MV-4-11 (cell line): ENCODE results near the gene FAM98B.
A peak's percentile ranks its signal among the peaks of the same experiment; 100 is the strongest.
"Not testable (repeated sequence)": the region's sequence is repeated elsewhere in the genome, so short reads cannot be mapped to it uniquely, and the experiment has no call there.

Experiments used
- DNase-seq: peaks from one replicate; lab custom pipeline; 2025; lab: John Stamatoyannopoulos, UW

FAM98B gene

DNA sequence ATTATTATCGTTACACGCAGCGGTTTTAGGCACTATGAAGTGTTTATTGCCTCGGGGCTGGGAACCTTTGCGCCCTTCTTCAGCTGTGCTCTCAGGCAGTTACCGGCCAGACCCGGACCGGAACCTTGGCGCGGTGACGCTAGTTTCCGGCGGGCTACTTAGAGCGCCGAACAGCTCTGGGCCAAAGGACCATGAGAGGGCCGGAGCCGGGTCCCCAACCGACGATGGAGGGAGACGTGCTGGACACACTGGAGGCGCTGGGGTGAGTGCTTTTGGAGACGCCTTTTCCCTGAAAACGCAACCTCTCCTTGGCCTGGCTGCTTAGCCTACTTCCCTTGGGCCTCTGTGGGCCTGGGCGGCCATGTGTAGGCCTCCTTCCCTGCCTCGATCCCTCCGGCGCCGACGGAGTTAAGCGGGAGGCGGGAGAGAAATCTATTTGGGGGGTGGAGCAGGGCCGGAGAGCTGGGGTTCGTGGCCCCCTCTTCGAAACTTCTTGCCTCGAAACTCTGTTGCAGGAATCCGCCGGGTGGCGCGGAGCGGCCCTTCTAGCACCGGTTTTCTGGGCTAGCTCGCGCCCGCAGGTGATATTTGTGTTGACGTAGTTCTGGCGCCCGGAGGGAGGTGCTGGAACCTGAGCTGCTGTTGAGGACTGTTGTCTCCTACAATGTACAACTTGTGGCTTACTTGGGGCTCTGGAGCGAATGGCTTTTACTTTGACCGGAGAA lies at the start of gene FAM98B:
Gene FAM98B (plus strand): TSS at position 157 of the 725 bp plus-strand sequence. CDS start 35 bp downstream, at position 192.
- DNase-seq = peak; percentile 74

DNA sequence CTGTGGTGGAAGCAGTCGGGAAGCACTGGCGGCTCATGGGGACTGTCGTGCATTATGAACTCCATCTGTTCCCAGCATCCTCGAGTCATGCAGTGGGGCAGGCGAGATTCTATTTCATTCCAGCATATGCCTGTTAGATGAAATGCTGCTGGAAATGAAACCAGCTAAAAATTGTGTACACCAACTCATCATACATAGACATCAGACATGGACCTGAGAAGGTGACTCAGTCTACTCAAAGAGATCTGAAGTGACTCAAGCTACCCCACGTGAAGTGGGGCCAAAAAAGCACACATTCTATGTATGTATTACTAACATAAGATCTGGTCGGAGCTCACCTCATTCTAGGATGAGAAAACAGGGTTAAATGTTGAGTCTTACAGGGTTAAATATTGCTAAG lies 47.5 kb upstream of the FAM98B start:
- DNase-seq = no peak

DNA sequence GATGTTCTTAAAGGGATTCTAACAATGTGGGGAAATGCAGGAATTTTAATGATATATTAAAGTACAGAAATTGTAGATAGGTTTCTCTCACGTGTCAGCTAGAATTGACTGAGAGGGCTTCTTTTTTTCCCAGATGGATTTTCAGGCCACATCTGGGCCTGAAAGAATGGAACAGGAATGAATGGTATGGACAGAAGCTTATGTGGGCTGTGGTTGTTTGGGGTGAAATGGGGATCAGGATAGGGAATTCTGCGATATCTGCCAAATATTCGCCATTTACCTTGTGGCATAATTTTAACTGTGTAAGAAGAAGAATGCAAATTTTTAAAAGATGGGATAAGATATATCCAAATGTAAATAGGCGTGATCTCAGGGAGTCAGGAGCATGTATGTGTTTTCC lies 45.4 kb upstream of the FAM98B start:
- DNase-seq = no peak

DNA sequence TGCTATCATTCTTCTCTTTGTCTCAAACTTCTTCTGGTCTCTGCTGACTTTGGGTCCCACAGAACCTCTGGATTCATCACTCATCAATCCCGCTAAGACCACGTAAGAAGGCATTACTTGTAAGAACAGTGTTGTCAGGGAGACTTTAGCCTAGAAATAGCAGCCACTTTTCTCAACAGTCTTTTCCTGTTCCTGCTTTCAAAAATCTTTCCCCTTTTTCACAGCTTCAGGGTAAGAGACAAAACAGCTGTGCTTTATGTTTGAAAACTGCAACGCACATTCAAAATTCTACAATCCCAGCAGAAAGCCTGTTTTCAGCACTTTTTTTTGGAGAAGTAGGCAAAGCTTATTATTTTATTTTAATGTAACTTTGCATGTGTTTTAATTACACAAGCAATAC lies 42.0 kb upstream of the FAM98B start:
- no peak for DNase-seq

DNA sequence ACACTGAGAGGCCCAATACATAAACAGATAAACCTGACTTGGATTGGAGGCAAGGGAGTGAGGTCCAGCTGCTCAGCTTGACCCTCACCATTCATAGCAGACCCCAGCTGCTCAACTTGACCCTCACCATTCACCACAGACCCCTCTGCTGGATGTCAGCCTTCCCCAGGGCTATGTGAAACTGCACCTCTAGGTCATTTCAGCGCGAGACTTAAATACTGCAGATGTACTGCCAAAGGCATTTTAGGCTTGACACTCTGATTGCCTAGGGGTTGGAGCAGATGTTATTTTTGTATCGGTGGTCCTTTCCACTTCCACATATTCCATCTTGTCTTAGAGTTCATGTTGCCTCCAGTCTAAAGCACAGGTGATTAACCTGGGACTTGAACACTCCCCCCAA lies 41.5 kb upstream of the FAM98B start:
- no peak for DNase-seq

DNA sequence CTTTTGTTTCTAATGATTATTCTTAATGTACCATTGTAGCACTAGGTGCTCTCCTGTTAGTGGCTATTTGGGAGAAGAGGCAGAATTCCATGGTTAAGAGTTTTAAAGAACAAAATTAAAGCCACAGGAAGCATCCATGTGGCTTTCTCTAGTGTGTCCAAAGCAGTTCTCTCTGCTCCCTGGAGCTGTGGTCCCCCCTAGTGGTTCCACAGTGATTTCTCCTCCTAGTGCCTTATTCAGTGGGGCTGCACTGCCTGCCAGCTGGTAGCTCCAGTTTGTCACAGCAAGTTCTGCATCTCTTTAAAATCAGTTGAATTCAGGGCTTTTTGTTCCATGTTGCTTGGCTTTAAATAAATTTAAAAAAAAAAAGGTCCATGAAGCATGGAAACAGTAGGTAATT lies 39.6 kb upstream of the FAM98B start:
- peak; percentile 34 for DNase-seq

DNA sequence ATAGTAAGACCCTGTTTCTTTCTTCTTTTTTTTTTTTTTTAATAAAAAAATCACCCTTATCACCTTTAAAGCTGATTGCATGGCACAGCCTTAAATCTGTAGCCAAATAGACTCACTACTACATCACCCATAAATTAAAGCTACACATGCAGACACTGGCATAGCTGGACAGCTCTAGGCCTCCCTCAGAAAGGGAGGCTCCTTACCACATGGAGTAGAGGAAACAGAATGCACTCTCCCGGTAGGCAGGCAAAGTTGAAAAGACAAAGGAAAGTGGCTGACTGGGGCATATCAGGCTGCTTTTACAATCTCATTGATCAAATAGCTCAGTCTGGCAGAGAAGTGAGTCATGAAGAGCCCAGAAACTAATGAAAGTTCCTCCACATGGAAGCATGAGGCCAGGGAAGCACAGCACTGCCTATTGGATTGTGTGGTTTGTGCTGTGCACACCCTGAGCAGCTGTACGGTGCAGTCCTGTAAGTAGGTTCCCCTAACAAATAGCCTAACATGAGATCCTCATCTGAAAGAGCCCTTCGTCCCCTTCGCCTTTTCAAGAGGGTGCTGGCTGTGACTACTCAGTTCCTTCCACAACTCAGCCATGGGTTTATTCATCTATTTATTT lies 32.7 kb upstream of the FAM98B start:
- DNase-seq = no peak

- DNase-seq = no peak
Observed at GRCh38 chr15:38424101-38424552, 29.8 kb upstream of the FAM98B start.

DNA sequence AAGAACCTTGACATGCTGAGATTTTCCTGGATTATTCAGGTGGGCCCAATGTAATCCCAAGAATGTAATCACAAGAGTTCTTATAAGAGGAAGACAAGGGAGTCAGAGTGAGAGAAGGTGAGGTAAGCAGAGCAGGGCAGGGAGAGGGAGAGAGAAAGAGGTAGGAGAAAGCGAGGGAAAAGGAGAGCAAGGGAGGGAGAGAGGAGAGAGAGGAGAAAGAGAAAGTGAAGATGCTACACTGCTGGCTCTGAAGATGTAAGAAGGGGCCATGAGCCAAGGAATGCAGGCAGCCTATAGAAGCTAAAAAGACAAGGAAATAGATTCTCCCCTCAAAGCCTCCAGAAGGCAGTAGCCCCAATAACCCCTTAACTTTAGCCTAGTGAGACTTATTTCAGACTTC lies 28.7 kb upstream of the FAM98B start:
- no peak for DNase-seq

DNA sequence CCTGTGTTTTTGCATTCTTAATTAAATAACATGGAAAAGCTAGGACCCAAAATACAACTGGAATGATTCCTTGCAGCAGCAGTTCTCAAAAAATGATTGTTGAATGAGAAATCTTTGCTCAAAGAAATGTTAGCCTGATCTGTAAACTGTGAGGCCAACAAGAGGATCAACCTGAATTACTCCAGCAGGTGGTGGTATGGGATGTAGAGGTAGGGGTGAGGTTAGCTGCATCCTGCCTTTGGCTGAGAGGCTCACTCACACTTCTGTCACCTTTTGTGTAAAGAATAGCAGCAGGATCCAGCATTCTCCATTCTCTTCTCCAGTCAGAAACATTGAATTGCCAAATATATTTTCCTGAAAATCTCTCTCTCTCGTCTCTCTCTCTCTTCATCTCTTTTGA lies 26.5 kb upstream of the FAM98B start:
- no peak for DNase-seq

- no peak for DNase-seq
Observed at GRCh38 chr15:38430106-38430760, 23.7 kb upstream of the FAM98B start.

DNA sequence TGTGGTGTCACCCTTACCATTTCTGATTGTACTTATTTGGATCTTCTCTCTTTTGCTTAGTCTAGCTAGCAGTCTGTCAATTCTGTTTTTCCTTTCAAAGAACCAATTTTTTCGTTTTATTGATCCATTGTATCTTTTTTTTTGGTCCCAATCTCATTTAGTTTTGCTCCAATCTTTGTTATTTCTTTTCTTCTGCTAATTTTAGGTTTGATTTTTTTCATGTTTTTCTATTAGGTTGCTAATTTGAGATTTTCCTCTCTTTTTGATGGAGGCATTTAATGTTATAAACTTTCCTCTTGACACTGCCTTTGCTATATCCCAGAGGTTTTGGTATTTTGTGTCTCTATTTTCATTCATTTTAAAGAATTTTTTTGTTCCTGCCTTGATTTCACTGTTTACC lies 16.9 kb upstream of the FAM98B start:
- no peak for DNase-seq

GRCh38 chr15:38437603-38438002 lies 16.3 kb upstream of the FAM98B start:
- DNase-seq = not testable (repeated sequence)

DNA sequence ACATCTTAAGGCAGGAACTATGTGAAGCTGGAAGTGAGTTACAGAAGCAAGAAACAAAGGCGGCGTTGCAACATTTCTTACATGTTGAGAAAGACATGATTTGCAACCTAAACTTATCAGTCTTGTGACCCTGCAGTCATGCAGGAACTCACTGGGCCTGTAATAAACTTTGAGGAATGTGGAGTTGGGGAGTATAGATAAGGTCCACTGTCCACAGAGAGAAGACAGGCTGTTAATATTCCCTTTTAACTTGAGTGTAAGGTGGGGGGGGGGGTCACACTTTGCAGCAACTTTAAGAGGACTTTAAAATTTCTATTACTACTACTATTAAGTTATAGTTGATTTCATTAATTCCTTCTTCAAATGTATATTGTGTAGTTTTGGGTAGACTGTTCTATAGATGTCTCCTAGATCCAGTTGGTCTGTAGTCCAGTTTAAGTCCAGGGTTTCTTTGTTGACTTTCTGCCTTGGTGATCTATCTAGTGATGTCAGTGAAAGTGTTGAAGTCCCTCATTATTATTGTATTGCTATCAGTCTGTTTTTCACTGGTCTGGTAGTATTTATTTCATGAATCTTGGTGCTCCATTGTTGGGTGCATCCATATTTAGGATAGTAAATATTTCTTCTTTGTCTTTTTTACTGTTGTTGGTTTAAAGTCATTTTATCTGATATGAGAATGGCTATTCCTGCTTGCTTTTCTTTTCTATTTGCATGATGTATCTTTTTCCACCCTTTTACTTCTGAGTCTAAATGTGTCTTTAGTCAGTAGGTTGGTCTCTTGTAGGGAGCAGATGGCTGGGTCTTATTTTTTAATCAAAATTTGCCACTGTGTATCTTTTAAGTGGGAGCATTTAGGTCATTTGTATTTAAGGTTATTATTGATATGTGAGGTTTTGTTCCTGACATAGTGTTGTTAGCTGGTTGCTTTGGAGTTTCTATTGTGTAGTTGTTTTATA lies 15.6 kb upstream of the FAM98B start:
- peak; percentile 46 for DNase-seq

GRCh38 chr15:38440353-38441129 lies 13.4 kb upstream of the FAM98B start:
- DNase-seq = peak; percentile 65

- no peak for DNase-seq
Observed at GRCh38 chr15:38441130-38441519, 12.8 kb upstream of the FAM98B start.

DNA sequence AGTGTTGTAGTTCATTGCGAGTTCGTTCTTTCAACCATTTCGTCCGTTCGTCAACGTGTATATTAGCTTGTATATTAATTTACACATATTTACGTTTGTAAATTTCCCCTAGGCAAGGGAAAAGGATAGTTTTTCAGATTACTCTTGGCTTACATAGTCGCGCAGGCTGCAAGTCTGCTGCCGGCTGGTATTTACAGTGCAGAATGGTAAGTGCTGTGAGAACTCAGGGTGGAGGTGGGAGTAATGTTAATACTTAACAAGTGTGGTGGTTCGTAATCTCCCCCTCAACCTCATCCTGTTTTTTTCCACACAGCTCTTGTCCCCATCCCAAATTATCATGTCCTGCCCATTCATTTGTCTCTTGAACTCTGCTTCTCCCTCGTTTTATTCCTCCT lies 766 bp downstream of the FAM98B start:
- DNase-seq = no peak

GRCh38 chr15:38455092-38455491 lies 1.2 kb downstream of the FAM98B start:
- DNase-seq = no peak

DNA sequence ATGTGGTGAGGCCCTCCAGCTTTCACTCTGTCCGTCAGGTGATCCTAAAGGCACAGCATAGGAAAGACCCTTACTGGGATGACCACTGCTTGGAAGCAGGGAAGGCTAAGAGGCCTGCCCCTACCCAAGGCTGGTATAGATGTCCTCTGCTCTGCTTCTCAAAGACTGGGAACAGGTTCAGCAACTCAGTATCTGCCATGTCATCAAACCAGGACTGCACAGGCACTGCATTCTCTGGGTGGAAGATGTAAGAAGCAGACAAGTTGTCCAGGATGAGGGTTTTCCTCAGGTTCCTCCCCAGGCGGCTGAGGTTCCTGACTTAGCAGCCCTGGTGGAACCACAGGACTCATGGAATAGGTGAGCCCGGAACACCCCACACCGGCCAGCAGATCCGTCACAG lies 4.7 kb downstream of the FAM98B start:
- DNase-seq = no peak

DNA sequence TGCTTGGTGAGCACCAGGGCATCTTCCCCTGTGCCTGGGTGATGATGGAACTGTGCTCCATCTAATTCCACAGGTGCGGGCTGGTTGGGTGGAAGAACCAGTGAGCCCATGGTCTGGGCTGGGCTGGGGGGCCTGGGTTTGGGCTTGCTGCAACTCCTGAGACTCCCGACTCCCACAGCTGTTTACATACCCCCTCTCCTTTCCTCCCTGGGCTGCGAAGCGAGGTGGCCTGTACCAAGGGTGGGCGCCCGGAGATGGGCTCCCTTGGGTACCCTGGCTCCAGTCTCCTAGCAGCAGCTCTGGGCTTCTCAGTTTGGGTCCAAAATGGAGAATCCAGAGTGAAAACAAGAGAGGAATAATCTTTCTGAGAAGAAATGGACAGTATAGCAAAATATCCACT lies 5.6 kb downstream of the FAM98B start:
- DNase-seq = no peak

DNA sequence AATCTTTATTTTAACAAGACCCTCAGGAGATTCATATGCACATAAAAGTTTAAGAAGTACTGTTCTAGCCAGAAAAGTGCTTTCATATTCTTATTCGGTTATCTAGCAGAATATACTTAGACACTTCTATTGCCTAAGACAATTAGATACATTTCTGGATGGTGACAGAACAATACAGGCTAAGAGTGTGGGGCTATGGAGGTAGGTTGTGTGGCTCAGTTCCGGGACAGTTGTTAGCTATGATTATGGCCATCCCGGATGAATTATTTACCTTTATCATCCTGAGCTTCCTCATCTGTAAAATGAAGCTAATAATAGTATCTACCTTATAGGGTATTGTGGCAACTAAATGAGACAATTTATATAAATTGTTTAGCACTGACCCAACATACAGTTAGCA lies 6.6 kb downstream of the FAM98B start:
- DNase-seq = no peak
